Type B pancreatic cell (in vitro differentiated cells): ENCODE data around the gene AATK. TPM values are rescaled to one million over a fixed set of nuclear protein-coding genes. Genes with fewer than 3 reads are reported as not detected.

Experiments
- DNase-seq: peaks from one replicate; pipeline ENCODE4 v3.0.0; 2021; ENCODE audit warnings: mixed read lengths; ENCODE audit not compliant: unreplicated experiment; ENCODE audit errors: extremely low spot score
- H3K27ac Mint-ChIP-seq: 2 replicates; pipeline ENCODE4 v1.8.0; 2021; ENCODE audit warnings: mild to moderate bottlenecking, mixed read lengths
- H3K27me3 Mint-ChIP-seq: 2 replicates; pipeline ENCODE4 v1.8.0; 2021; ENCODE audit warnings: mixed read lengths
- H3K36me3 Mint-ChIP-seq: 2 replicates; pipeline ENCODE4 v1.8.0; 2021; ENCODE audit warnings: mixed read lengths
- H3K4me1 Mint-ChIP-seq: one replicate; pipeline ENCODE4 v1.8.0; 2021; ENCODE audit warnings: mixed read lengths; ENCODE audit not compliant: unreplicated experiment
- H3K4me3 Mint-ChIP-seq: 2 replicates; pipeline ENCODE4 v1.8.0; 2021; ENCODE audit warnings: mild to moderate bottlenecking, mixed read lengths
- H3K9me3 Mint-ChIP-seq: 2 replicates; pipeline ENCODE4 v1.8.0; 2021; ENCODE audit warnings: mixed read lengths
- total RNA-seq: library from RNA; stranded (reverse); gene quantifications from 2 replicates; pipeline ENCODE4 v1.2.1, GENCODE V29; 2021; ENCODE audit warnings: low replicate concordance
- TF ChIP-seq, protein P1 (sequence below): fragments of 200-600 bp; sonication (generic); conservative IDR thresholded peaks from 2 replicates; pipeline ENCODE4 v1.5.0; 2021; ENCODE audit warnings: antibody characterized with exemption, mild to moderate bottlenecking

Gene AATK
- total RNA-seq, 1 donor from 2014 or later, result 6.4 TPM

DNA sequence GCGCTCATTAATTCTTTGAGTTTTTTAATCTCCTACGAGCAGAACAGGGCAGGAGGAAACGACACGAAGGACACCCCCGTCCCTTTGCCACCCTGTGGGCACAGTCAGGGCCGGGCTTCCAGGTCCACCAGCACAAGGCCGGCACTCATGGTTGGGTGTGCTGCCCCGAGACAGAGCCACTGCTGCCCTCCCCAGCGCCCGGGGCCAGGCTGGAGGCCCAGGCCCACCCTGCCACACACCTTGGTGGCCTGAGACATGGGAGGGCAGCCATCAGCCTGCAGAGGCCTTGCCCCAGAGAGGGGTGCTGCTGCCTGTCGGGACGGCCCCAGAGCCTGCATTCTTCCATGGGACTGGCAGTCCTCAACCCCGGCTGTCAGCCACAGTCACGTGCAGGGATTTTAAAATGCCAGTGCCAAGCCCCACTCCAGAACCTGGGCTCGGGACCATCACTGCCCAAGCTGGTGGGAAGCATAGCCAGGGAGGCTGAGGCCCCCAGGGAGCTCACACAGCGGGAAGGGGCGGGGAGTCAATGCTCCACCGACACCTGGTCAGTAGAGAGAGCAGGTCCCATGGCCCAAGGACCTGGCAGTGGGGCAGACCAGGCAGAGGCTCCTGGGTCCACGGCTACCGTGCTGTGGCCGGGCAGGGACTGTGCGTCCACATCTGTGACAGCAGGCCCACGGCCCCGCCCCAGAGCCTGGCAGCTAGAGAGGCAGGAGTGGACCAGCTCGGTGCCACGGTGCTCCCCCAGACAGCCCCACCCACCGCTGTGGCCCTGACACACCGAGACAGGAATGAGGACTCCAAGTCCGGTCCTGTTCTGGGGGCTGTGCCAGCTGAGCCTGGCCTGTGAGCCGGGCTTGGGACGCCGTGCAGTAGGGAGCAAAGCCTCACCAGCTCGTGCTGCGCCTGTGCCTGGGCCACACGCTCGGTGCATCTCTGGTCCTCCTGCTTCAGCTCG, 29.2 kb upstream of the AATK start:
- no peaks in the 10 kb centered on the region for H3K4me1 Mint-ChIP-seq

DNA sequence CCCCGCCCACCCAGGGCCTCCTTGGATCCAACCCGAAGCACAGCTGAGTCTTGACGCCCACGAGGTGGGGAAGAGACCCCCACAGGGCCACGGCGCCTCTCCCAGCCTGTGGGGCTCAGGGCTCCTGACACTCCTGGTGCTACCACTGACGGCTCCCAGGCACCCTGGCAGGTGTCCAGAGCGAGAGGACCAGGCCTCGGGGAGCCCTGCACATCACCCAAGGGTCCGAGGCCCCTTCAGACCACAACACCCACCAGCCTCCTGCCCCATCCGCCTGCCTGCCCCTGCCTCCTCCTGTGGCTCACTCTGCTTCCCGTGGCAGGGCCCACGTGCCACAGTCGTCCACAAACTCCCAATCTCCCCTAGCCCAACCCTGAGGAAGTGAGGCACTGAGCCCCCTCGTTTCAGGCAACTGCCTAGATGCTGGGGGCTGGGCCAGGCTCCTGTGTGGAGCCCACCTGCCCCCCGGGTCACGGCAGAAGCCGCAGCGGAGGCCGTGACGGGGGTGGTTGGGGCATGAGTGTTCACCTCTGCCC, 28.3 kb upstream of the AATK start:
- H3K36me3 Mint-ChIP-seq, result no peaks in the 10 kb centered on the region
- no peaks in the 10 kb centered on the region for H3K9me3 Mint-ChIP-seq
- DNase-seq, result no peak
- H3K27me3 Mint-ChIP-seq, result no peaks in the 10 kb centered on the region
- no peak overlapping the region for H3K4me3 Mint-ChIP-seq
- no peak overlapping the region for H3K27ac Mint-ChIP-seq
- TF ChIP-seq, protein P1, sequence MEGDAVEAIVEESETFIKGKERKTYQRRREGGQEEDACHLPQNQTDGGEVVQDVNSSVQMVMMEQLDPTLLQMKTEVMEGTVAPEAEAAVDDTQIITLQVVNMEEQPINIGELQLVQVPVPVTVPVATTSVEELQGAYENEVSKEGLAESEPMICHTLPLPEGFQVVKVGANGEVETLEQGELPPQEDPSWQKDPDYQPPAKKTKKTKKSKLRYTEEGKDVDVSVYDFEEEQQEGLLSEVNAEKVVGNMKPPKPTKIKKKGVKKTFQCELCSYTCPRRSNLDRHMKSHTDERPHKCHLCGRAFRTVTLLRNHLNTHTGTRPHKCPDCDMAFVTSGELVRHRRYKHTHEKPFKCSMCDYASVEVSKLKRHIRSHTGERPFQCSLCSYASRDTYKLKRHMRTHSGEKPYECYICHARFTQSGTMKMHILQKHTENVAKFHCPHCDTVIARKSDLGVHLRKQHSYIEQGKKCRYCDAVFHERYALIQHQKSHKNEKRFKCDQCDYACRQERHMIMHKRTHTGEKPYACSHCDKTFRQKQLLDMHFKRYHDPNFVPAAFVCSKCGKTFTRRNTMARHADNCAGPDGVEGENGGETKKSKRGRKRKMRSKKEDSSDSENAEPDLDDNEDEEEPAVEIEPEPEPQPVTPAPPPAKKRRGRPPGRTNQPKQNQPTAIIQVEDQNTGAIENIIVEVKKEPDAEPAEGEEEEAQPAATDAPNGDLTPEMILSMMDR, result no peak
- H3K4me1 Mint-ChIP-seq, result no peaks in the 10 kb centered on the region

More for the DNA sequence above, 29.2 kb upstream of the AATK start:
- TF ChIP-seq, protein P1, result no peak
- Mint-ChIP-seq H3K9me3 (no peaks in the 10 kb centered on the region), H3K27me3 (no peaks in the 10 kb centered on the region), H3K36me3 (no peaks in the 10 kb centered on the region), H3K27ac (no peak overlapping the region), H3K4me3 (no peak overlapping the region)
- DNase-seq, result no peak

DNA sequence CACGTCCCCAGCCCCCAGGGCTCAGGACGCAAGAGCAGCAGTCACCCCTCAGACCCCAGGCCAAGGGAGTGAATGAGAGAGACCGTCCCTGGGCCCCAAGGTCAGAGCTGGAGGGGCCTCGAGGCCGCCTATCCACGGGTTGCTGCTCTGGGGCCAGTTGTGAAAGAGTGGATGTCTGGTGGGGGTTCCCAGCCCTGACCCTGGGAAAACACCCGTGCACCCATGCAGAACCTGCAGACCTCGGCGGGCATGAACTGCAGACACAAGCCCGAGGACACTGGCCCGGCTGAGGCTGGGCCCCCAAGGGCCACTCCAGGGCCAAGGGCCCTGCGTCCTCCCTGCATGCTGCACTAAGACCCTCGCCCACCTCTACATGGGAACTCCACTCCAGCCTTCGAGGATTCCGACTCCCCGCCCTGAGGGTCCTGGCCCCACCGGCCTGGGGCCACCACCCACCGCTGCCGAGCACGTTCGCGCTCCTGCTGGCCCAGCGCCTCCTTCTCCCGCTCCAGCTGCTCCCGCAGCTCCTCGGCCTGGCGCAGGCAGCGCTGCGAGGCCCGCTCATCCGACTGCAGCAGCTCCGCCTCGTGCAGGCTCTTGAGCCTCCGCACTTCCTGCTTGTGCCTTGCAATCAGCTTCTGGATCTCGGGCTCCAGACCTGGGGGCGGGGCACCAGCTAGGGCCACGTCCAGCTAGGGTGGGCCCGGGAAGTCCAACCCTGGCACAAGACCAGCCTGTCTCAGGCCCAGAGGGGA, 27.6 kb upstream of the AATK start:
- Mint-ChIP-seq H3K36me3 (no peaks in the 10 kb centered on the region), H3K27me3 (no peaks in the 10 kb centered on the region), H3K27ac (no peak overlapping the region), H3K4me1 (no peaks in the 10 kb centered on the region), H3K9me3 (no peaks in the 10 kb centered on the region), H3K4me3 (no peak overlapping the region)
- DNase-seq, result no peak
- TF ChIP-seq, protein P1, result no peak

DNA sequence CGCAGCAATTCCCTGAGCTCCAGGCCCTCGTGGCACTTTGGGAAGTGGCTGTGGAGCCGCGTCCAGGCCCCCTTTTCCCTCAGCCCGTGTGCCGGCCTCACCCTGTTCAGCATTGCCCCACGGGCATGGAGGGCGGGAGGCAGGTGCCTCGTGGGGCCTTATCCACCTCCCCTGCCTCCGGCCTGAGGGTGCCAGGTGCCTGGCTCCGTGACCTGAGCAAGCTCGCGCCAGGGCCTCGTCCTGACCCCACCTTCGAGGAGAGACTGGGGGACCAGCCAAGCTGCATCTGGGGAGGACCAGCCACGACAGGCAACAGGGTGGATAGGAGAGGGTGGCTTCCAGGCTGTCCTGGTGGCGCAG, 27.0 kb upstream of the AATK start:
- Mint-ChIP-seq H3K4me1 (no peaks in the 10 kb centered on the region), H3K27me3 (no peaks in the 10 kb centered on the region), H3K9me3 (no peaks in the 10 kb centered on the region), H3K36me3 (no peaks in the 10 kb centered on the region), H3K4me3 (no peak overlapping the region), H3K27ac (no peak overlapping the region)
- no peak for DNase-seq
- TF ChIP-seq, protein P1, result no peak

DNA sequence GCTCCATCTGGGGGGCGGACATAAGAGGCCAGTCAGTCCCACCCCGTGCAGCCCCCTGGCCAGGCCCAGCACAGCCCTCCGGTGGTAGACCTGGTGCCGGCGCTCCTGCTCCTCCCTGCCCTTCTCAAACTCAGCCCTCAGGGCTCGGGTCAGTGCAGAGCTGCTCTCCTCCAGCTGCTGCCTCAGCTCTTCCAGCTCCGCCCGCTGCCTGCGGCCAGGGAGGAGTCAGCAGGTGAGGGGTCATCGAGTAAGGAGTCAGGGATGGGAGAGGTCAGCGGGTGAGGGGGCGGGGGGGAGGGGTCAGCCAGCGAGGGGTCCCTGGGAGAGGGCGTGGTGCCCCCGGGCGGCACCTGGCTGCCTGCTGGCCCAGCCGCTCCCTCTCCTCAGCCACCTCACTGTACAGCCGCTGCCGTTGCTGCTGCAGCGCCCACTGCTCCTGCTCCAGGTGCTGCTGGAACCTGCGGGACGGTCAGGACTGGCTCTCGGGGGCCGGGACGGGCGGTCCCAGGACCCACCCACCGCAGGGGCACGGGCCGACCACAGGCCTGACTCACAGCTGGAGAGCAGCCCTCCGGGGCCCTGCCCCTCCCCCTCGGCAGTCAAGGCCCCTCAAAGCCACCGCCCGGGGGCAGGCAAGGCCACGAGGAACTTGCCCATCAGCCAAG, 26.5 kb upstream of the AATK start:
- Mint-ChIP-seq H3K27me3 (no peaks in the 10 kb centered on the region), H3K27ac (no peak overlapping the region), H3K9me3 (no peaks in the 10 kb centered on the region), H3K4me1 (no peaks in the 10 kb centered on the region), H3K36me3 (no peaks in the 10 kb centered on the region), H3K4me3 (no peak overlapping the region)
- TF ChIP-seq, protein P1, result no peak
- DNase-seq, result no peak
